ENCODE data around the gene FKBP1A. TPM values are rescaled to one million over a fixed set of nuclear protein-coding genes. Genes with fewer than 3 reads are reported as not detected.

FKBP1A gene
- total and polyA plus RNA-seq, 12 donors, result 51.7 to 917 (median 137) TPM

- DNase-seq, result no peak
- Histone ChIP-seq H3K4me1 (replicated peaks in 1 of 2) (peaks cover 6% of the 10 kb centered on the region in 2 donors), H3K27me3 (peaks cover 16% of the 10 kb centered on the region), H3K36me3 (replicated peaks in 1 of 2) (no peaks in the 10 kb centered on the region), H3K27ac (no peak overlapping the region), H3K4me3 (no peak overlapping the region), H3K9me3 (replicated peaks in 1 of 3) (no peaks in the 10 kb centered on the region)
- intact Hi-C loops (cut with DNase I), result loop anchor here (5.0 kb wide), 2 partner anchors 75 to 85 kb away; no protein-coding TSS in a partner anchor
- WGBS, 4 donors, result 49 to 59% (median 55%) methylated on average over 4 of the region's 4 CpGs
- peak; percentile 5 to 53 (median 33) for TF ChIP-seq CTCF (IDR thresholded peaks at IDR 0.05)
- TF ChIP-seq POLR2A (IDR thresholded peaks at IDR 0.05), result no peak
Measured at GRCh38 chr20:1397710-1398109, 4.9 kb upstream of the FKBP1A start.

GRCh38 chr20:1396702-1397101, 3.8 kb upstream of the FKBP1A start:
- no peaks in the 10 kb centered on the region for H3K36me3 ChIP-seq (replicated peaks in 1 of 2)
- 63 to 81% (median 69%) methylated on average over 4 of the region's 4 CpGs for WGBS, 4 donors
- intact Hi-C loops (cut with DNase I), result loop anchor here (5.0 kb wide), 2 partner anchors 74 to 84 kb away; no protein-coding TSS in a partner anchor
- no peaks in the 10 kb centered on the region for H3K9me3 ChIP-seq (replicated peaks in 1 of 3)
- peaks cover 12% of the 10 kb centered on the region for H3K27me3 ChIP-seq
- no peak for TF ChIP-seq POLR2A (IDR thresholded peaks at IDR 0.05)
- no peak for TF ChIP-seq CTCF (IDR thresholded peaks at IDR 0.05)
- DNase-seq, result no peak
- no peak overlapping the region for H3K4me3 ChIP-seq
- H3K27ac ChIP-seq, result no peak overlapping the region
- H3K4me1 ChIP-seq (replicated peaks in 1 of 2), result peaks cover 6 to 11% of the 10 kb centered on the region in 2 donors

- 52 to 71% (median 60%) methylated on average over 1 of the region's 1 CpG for WGBS, 4 donors
- intact Hi-C loops (cut with DNase I), result loop anchor here (5.0 kb wide), 2 partner anchors 74 to 84 kb away; no protein-coding TSS in a partner anchor
- H3K4me1 ChIP-seq (replicated peaks in 1 of 2), result peaks cover 9 to 16% of the 10 kb centered on the region in 2 donors
- no peak for DNase-seq
- no peak for TF ChIP-seq POLR2A (IDR thresholded peaks at IDR 0.05)
- no peak for TF ChIP-seq CTCF (IDR thresholded peaks at IDR 0.05)
- no peak overlapping the region for H3K27ac ChIP-seq
- H3K9me3 ChIP-seq (replicated peaks in 1 of 3), result no peaks in the 10 kb centered on the region
- peaks cover 12% of the 10 kb centered on the region for H3K27me3 ChIP-seq
- H3K36me3 ChIP-seq (replicated peaks in 1 of 2), result no peaks in the 10 kb centered on the region
- no peak overlapping the region for H3K4me3 ChIP-seq
Measured at GRCh38 chr20:1396264-1396663, 3.4 kb upstream of the FKBP1A start.

GRCh38 chr20:1394686-1395085, 1.8 kb upstream of the FKBP1A start:
- DNase-seq, result no peak

More at GRCh38 chr20:1394686-1395085, 1.8 kb upstream of the FKBP1A start:
- intact Hi-C loops (cut with DNase I), result loop anchor here (5.0 kb wide), 2 partner anchors 72 to 82 kb away; no protein-coding TSS in a partner anchor
- WGBS, 4 donors, result 62 to 72% (median 67%) methylated on average over 2 of the region's 2 CpGs
- Histone ChIP-seq H3K36me3 (replicated peaks in 1 of 2) (no peaks in the 10 kb centered on the region), H3K4me3 (no peak overlapping the region), H3K4me1 (replicated peaks in 1 of 2) (peaks cover 21 to 24% of the 10 kb centered on the region in 2 donors), H3K27me3 (peaks cover 12% of the 10 kb centered on the region), H3K27ac (no peak overlapping the region), H3K9me3 (replicated peaks in 1 of 3) (no peaks in the 10 kb centered on the region)
- TF ChIP-seq POLR2A (IDR thresholded peaks at IDR 0.05) (no peak), CTCF (IDR thresholded peaks at IDR 0.05) (no peak)

All from adrenal gland (tissue), 12 donors.